ENCODE results near the gene VPS37B. TPM values are rescaled to one million over a fixed set of nuclear protein-coding genes. Genes with fewer than 3 reads are reported as not detected.

Gene VPS37B
- polyA plus RNA-seq, 1 experiment, result 18.1 TPM

GRCh38 chr12:122853582-122854245, 42.2 kb downstream of the VPS37B start:
- peaks cover 1% of the 10 kb centered on the region; the same call in 1 of the 2 replicates for H3K36me3 ChIP-seq (ENCODE audit: control insufficient read depth, insufficient read depth, low read length)
- CTCF ChIA-PET, result interaction anchor here (0.8 to 1.4 kb wide), 3 partner anchors 8 to 99 kb away, joined by 3 to 4 read pairs (median 3); no protein-coding TSS in a partner anchor
- TF ChIP-seq CTCF (IDR thresholded peaks at IDR 0.05; ENCODE audit: insufficient read depth, low read depth, low read length), result no peak
- DNase-seq (ENCODE audit: low read depth), result no peak
- POLR2A ChIA-PET, result no interaction called here
- H3K27me3 ChIP-seq (ENCODE audit: control insufficient read depth, insufficient read depth, low read length), result no peaks in the 10 kb centered on the region
- no peak overlapping the region for H3K4me3 ChIP-seq (ENCODE audit: low read depth, low read length)

GRCh38 chr12:122852336-122853275, 43.3 kb downstream of the VPS37B start:
- CTCF ChIA-PET, result interaction anchor here (0.9 to 1.4 kb wide), 2 partner anchors 8 to 100 kb away, joined by 4 to 5 read pairs; no protein-coding TSS in a partner anchor
- no peak for DNase-seq (ENCODE audit: low read depth)
- peaks cover 1% of the 10 kb centered on the region; the same call in 1 of the 2 replicates for H3K36me3 ChIP-seq (ENCODE audit: control insufficient read depth, insufficient read depth, low read length)

GRCh38 chr12:122851820-122852219, 44.1 kb downstream of the VPS37B start:
- Histone ChIP-seq H3K4me3 (ENCODE audit: low read depth, low read length) (no peak overlapping the region), H3K27me3 (ENCODE audit: control insufficient read depth, insufficient read depth, low read length) (no peaks in the 10 kb centered on the region), H3K36me3 (ENCODE audit: control insufficient read depth, insufficient read depth, low read length) (peaks cover 1% of the 10 kb centered on the region; the same call in 1 of the 2 replicates)
- TF ChIP-seq CTCF (IDR thresholded peaks at IDR 0.05; ENCODE audit: insufficient read depth, low read depth, low read length), result no peak
- DNase-seq (ENCODE audit: low read depth), result no peak
- POLR2A ChIA-PET, result no interaction called here
- CTCF ChIA-PET, result interaction anchor here (0.9 kb wide), 1 partner anchor 9 kb away, joined by 5 read pairs; no protein-coding TSS in a partner anchor

More at GRCh38 chr12:122852336-122853275, 43.3 kb downstream of the VPS37B start:
- POLR2A ChIA-PET, result no interaction called here
- no peaks in the 10 kb centered on the region for H3K27me3 ChIP-seq (ENCODE audit: control insufficient read depth, insufficient read depth, low read length)
- no peak for TF ChIP-seq CTCF (IDR thresholded peaks at IDR 0.05; ENCODE audit: insufficient read depth, low read depth, low read length)
- H3K4me3 ChIP-seq (ENCODE audit: low read depth, low read length), result no peak overlapping the region

- Histone ChIP-seq H3K27me3 (ENCODE audit: control insufficient read depth, insufficient read depth, low read length) (no peaks in the 10 kb centered on the region), H3K36me3 (ENCODE audit: control insufficient read depth, insufficient read depth, low read length) (no peaks in the 10 kb centered on the region; the same call in 1 of the 2 replicates), H3K4me3 (ENCODE audit: low read depth, low read length) (no peak overlapping the region)
- CTCF ChIA-PET, result no interaction called here
- TF ChIP-seq CTCF (IDR thresholded peaks at IDR 0.05; ENCODE audit: insufficient read depth, low read depth, low read length), result no peak
- DNase-seq (ENCODE audit: low read depth), result no peak
- POLR2A ChIA-PET, result no interaction called here
These were observed 45.1 kb downstream of the VPS37B start for GRCh38 chr12:122850695-122851350.
